ENCODE results near the gene E2F1.
"Not testable (repeated sequence)": the region's sequence is repeated elsewhere in the genome, so short reads cannot be mapped to it uniquely, and the experiment has no call there.

GRCh38 chr20:33698966-33699365, 12.8 kb upstream of the E2F1 start:
- TF ChIP-seq CTCF (IDR thresholded peaks at IDR 0.05; ENCODE audit: extremely low read depth in 1 of 2, insufficient read depth in 1 of 2, low read depth in 1 of 2, low read length in 2 of 2); POLR2A (IDR thresholded peaks at IDR 0.05; ENCODE audit: low read depth, low read length); POLR2AphosphoS5 (IDR thresholded peaks at IDR 0.05; ENCODE audit: insufficient read depth, low read depth, low read length); EZH2 (IDR thresholded peaks at IDR 0.05; ENCODE audit: borderline replicate concordance, low read depth, low read length, severe bottlenecking); MYC (IDR thresholded peaks at IDR 0.05; ENCODE audit: low read depth, low read length); MAX (IDR thresholded peaks at IDR 0.05; ENCODE audit: insufficient read depth, insufficient read length): not testable (repeated sequence)
